Esophagus squamous epithelium (tissue), 4 donors: ENCODE measurements around the gene SEMA5B.

ENCODE experiments used
- CTCF ChIP-seq, 6 experiments: fragments of 450-650 bp in 4 of 6; fragments of 200-600 bp in 2 of 6; sonication (generic) in 2 of 6; IDR thresholded peaks; one replicate each; pipeline ENCODE4 v1.5.1; 2016 to 2019; ENCODE audit warnings: antibody characterized with exemption in 6 of 6, mild to moderate bottlenecking in 4 of 6, moderate library complexity in 4 of 6
- POLR2A ChIP-seq, 4 donors: fragments of 450-650 bp; IDR thresholded peaks; one replicate each; pipeline ENCODE4 v1.6.1; 2017; ENCODE audit warnings: antibody characterized with exemption in 4 of 4, mild to moderate bottlenecking in 4 of 4, moderate library complexity in 3 of 4

- TF ChIP-seq CTCF (IDR thresholded peaks at IDR 0.05) = no peak
- no peak for TF ChIP-seq POLR2A (IDR thresholded peaks at IDR 0.05)
Observed at GRCh38 chr3:122987736-122988319, 39.7 kb downstream of the SEMA5B start.
